Fibroblast of the conjunctiva (primary cell): ENCODE results near the gene GTF3C6.
A peak's percentile ranks its signal among the peaks of the same experiment; 100 is the strongest.
"Not testable (repeated sequence)": the region's sequence is repeated elsewhere in the genome, so short reads cannot be mapped to it uniquely, and the experiment has no call there.

ENCODE experiments used
- DNase-seq: peaks from one replicate; pipeline ENCODE4 v3.0.0-alpha.2; 2010; ENCODE audit warnings: low read depth

The GTF3C6 gene

GRCh38 chr6:110979565-110980101, 21.1 kb downstream of the GTF3C6 start:
- DNase-seq, result no peak

DNA sequence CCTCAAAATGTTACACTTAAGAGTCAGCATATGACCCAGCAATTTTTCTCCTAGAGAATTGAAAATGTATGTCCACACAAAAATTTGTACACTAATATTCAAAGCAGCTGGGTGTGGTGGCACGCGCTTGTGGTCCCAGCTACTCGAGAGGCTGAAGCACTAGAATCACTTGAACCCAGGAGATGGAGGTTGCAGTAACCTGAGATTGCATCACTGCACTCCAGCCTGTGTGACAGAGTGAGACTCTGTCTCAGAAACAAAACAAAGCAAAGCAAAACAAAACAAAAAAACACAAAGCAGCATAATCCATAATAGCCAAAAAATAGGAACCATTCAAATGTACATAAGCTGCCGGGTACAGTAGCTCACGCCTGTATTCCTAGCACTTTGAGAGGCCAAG, 21.7 kb downstream of the GTF3C6 start:
- DNase-seq, result no peak

DNA sequence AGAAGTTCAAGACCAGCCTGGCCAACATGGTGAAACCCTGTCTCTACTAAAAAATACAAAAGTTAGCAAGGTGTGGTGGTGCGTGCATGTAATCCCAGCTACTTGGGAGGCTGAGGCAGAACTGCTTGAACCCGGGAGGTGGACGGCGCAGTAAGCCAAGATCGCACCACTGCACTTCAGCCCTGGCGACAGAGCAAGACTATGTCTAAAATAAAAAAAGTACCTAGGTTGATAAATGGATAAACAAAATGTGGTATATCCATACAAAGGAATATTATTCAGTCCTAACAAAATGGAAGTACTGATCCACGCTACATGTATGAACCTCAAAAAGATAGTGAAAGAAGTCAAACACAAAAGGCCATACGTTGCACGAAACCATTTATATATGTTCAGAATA, 22.1 kb downstream of the GTF3C6 start:
- DNase-seq, result no peak

DNA sequence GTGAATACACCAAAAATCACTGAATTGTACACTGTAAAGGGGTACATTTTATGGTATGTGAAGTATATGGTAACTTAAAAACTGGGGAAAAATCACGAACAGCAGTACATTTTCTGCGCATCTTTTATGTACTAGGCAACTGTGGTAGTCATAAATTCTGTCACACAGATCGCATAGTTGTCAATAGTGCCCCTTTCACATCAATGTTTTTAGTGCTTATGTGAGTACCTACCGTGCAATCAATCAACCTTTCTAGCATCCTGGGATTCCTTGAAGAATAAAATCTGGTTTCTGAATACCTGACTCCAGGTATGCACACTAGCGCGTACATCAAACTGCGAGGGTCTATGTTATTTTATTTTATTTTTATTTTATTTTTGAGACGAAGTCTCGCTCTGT, 22.7 kb downstream of the GTF3C6 start:
- DNase-seq, result no peak

DNA sequence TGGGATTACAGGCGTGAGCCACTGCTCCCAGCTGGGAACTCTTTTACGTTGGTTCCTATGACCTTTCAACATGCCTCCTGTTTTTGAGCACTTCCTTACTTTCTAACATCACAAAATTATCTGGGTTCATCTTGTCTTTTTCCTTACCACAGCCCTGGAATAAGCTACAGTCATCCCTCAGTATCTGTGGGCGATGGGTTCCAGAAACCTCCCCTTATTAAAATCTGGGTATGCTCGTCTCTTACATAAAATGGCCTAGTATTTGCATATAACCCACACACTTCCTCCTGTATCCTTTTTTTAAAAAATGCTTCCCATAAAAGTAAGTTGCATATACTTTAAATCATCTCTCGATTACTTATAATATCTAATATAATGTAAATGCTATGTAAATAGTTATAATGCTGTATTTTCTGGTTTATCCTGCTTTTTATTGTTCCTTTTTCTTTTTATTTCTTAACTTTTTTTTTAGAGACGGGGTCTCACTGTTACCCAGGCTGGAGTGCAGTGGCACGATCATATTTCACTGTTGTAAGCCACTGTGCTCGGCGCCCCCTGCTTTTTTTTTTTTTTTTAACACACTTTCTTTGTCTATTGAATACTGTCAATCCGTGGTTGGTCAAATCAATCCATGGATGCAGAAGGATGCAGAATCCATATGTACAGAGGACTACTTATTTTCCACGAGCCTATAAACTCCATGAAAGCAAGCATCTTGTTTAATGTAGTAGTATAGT, 32.5 kb downstream of the GTF3C6 start:
- DNase-seq, result no peak

DNA sequence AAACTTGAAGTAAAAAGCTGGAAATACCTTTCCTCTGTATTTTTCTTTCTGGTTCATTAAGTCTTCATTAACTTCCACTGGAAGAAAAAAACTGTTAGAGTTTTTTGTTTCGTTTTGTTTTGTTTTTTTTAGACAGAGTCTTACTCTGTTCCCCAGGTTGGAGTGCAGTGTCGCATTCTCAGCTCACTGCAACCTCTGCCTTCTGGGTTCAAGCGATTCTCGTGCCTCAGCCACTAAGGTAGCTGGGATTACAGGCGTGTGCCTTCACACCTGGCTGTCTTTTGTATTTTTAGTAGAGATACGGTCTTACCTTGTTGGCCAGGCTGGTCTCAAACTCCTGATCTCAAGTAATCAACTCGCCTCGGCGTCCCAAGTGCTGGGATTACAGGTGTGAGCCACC, 38.2 kb downstream of the GTF3C6 start:
- no peak for DNase-seq

DNA sequence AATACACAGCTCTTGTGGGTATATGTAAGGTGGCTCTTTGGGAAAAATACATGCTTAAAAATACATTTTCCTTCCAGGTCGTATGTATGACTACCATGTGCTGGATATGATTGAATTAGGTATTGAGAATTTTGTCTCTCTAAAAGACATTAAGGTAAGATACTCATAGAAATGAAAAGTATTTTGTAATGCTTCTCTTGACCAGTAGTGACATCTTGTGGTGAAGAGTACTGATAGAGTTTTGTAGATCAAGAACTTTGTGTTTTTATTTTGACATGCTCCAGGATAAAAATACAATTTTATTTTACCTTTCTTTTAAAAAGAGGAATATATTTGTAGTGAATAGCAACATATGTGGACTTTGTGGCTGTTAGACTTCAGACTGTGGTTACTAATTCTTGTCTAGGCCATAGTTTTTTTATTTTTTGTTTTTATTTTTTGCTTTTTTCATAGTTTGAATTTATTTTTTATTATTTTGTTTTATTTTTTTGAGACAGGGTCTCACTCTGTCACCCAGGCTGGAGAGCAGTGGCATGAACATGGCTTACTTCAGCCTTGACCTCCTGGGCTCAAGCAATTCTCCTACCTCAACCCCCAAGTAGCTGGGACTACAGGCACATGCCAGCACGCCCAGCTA, 41.2 kb downstream of the GTF3C6 start:
- peak; percentile 14 for DNase-seq

- no peak for DNase-seq
Observed at GRCh38 chr6:111002350-111002749, 43.8 kb downstream of the GTF3C6 start.

DNA sequence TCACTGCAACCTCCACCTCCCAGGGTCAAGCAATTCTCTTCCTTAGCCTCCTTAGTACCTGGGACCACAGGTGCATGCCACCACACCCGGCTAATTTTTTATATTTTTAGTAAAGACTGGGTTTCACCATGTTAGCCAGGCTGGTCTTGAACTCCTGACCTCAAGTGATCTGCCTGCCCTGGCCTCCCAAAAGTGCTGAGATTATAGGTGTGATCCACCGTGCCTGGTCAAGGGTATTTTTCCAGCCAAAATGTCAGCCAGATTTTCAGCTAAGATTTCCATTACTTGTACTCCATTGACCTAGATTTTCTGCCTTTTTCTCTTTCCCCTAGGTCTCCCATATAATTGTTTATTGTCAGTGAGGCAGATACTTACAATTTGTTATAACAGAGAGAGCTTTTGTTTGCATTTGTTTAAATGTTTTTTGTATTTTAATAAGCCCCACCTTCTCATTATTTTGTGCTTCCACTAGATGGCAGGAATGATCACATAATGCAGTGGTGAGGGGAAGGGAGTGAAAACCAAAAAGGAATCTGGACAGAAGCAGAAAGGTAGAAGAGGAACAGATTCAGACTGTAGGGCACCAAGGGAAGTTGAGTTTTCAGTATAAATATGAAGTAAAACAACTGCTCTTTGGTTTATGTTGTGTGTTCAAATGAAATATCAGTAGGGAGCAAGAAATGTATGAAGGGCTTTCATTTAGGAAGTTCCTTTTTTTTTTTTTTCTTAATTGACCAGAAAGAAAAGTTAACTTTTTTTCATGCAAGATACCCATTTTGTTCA, 53.0 kb downstream of the GTF3C6 start:
- peak; percentile 36 for DNase-seq

- DNase-seq, result no peak
Observed at GRCh38 chr6:111012143-111012452, 53.6 kb downstream of the GTF3C6 start.

DNA sequence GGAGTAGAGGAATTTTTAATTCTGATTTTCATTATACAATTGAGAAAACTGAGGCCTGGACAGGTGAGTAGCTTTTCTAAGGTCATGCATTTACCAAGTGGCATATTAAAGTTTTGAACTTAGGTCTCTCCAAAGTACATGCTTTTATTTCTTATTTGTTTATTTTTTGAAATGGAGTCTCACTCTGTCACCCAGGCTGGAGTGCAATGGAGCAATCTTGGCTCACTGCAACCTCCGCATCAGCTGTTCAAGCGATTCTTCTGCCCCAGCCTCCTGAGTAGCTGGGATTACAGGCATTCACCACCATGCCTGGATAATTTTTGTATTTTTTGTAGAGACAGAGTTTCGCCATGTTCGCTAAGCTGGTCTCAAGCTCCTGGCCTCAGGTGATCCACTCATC, 54.0 kb downstream of the GTF3C6 start:
- not testable (repeated sequence) for DNase-seq

DNA sequence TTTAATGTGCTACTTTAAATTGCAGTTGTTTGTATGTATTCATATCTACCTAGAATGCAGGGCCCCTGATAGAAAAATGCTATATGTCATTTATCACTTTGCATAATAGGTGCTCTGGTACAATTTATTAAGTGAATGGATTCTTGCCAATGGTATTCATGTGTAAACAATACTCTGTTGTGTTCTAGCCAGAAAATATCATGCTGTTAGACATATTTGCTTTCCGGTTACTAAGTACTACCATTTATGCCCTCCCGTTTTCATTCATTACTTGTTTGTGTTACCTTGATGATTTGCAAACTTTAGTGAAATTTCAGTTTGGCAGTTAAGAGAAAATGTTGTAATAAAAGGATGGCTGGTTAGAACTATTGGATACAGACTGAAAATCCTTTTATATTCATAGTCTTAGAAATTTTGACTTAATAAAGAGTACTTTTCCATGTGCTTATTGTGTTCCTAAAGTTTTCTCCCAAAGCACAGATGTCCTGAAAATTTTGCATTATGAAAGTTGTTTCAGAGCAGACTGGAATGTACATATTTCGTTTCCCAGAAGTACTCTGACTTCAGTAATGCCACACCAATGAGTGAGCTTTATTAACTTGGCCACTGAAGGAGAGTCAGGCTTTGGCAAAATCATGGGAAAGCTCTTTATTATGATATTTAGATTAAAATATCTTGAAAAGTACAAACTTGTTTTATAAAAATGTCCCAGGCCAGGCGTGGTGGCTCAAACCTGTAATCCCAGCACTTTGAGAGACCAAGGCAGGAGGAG, 54.8 kb downstream of the GTF3C6 start:
- no peak for DNase-seq

DNA sequence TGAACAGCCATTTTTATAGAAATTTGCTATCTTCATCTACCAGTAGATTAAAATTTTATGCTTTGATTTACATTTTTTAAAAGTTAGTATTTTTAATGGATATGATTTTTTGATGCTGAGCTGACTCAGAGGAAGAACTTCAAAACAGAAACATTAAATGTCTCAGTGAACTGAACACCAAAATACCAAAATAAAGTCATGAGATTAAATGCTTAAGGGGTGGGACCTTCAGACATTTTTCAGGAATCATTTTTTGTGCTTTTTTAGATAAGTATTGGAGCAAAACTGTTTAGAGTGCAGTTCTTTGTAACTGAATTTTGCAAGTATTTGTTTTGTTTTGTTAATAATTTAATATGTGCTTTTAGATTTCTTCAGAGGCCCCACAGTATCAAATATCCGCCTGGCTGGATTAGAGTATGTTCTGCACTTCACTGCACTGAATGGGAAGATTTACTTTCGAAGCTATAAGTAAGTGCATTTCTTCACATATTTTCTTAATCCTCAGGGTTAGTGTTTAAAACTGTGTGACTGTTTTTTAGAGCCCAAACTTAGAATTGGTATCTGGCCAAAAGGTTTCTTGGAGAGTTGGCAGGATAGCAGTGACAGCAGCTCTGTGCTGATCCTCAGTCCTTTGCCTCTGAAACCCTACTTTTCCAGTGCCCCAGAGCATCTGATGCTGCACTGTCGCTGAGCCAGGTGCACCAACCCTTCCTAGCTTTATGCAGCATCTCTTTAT, 57.1 kb downstream of the GTF3C6 start:
- peak; percentile 17 for DNase-seq

DNA sequence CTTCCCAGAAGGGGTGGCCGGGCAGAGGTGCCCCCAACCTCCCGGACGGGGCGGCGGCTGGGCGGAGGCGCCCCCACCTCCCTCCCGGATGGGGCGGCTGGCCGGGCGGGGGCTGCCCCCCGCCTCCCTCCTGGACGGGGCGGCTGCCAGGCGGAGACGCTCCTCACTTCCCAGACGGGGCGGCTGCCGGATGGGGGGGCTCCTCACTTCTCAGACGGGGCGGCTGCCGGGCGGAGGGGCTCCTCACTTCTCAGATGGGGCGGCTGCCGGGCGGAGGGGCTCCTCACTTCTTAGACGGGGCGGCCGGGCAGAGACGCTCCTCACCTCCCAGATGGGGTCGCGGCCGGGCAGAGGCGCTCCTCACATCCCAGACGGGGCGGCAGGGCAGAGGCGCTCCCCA, 58.7 kb downstream of the GTF3C6 start:
- not testable (repeated sequence) for DNase-seq
